Ramos (cell line): ENCODE measurements around the gene FOXC2.

Source experiments
- in situ Hi-C: fragments of 300-500 bp; cut with MboI; formaldehyde crosslinking; loops from one replicate; pipeline ENCODE4 v1.14.3; 2022; ENCODE audit warnings: low sequenced_read_pairs; ENCODE audit not compliant: unreplicated experiment

Gene FOXC2

DNA sequence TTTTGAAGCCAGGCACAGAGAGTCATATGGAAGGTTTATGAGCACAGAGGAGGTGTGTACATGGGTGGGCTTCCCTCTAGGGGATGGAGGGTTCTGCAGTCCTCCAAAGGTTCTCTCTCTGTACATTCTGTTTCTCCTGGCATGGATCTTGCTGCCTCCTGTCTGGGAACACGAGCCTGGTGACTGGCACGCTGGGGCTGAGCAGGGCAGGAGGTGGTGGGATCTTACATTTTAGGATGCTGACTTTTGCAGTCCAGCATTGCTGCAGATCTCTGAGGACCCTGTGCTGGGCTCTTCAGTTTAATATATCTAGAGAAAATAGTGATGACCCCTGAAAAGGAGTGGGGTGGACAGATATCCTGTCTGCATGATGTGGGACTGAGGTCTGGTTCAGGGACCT, 34.7 kb downstream of the FOXC2 start:
- in situ Hi-C loops = no loop called here

- in situ Hi-C loops = no loop called here
Observed at GRCh38 chr16:86602521-86602920, 35.9 kb downstream of the FOXC2 start.

- in situ Hi-C loops = no loop called here
Observed at GRCh38 chr16:86604436-86605193, 38.0 kb downstream of the FOXC2 start.

DNA sequence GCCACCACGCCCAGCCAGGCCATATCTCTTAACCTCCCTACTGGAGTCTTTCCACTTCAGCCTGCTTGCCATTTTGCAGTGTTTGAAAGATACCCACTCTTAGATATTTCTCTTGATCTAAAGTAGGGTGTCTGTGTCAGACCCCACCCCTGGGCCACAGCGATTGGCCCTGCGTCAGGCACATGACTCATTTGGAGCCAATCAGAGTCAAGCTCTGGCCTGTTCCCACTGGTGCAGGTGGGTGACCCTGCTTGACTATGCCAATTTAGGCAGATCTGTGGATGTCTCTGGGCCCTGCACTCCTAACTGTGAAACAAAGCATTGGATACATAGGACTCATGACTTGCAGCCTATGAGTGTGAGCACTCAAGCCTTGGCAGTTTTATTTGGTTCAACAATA, 39.3 kb downstream of the FOXC2 start:
- in situ Hi-C loops = no loop called here

GRCh38 chr16:86608301-86608747, 41.7 kb downstream of the FOXC2 start:
- in situ Hi-C loops = no loop called here

- in situ Hi-C loops = no loop called here
Observed at GRCh38 chr16:86609115-86609514, 42.5 kb downstream of the FOXC2 start.

GRCh38 chr16:86609661-86610060, 43.0 kb downstream of the FOXC2 start:
- in situ Hi-C loops = no loop called here

- in situ Hi-C loops = no loop called here
Observed at GRCh38 chr16:86610779-86611524, 44.3 kb downstream of the FOXC2 start.

DNA sequence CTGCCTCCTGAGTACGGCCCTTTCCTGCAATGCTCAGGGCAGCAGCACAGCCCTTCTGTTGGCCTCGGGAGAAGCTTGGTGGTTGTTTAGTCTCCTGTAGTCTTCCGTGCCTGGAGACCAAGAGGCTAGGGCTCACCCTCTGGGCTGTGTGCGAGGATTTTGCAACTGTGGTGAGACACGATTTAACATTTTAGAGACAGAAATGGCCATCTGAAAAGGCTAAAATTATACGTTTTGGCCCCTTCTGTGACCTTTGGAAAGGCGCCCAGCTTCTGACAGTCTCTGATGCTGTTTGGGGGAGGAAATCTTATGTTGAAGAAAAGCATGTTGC, 44.9 kb downstream of the FOXC2 start:
- in situ Hi-C loops = no loop called here

DNA sequence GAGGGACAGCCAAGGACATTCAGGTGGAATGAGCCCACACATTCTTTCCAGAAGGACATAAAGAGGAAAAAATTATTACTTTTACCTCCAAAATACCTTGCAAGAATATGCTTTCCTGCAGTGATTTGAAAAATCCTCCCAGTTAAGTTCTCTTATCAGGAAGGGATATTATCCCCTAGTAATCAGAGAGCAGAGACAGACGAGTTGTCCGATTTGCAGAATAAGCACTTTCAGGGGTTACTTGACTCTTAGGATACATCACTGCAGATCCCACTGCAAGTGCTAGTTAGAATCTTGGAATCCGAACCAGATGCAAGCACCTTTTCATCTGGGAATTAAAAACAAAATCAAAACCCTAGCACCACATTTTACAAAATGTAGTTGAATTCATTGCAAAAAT, 45.3 kb downstream of the FOXC2 start:
- in situ Hi-C loops = no loop called here

GRCh38 chr16:86614699-86615098, 48.1 kb downstream of the FOXC2 start:
- in situ Hi-C loops = no loop called here

GRCh38 chr16:86616906-86617305, 50.3 kb downstream of the FOXC2 start:
- in situ Hi-C loops = no loop called here

GRCh38 chr16:86618431-86619238, 52.0 kb downstream of the FOXC2 start:
- in situ Hi-C loops = no loop called here
